ENCODE measurements around the gene MRPL58.
"Not testable (repeated sequence)": the region's sequence is repeated elsewhere in the genome, so short reads cannot be mapped to it uniquely, and the experiment has no call there.

Gene MRPL58

DNA sequence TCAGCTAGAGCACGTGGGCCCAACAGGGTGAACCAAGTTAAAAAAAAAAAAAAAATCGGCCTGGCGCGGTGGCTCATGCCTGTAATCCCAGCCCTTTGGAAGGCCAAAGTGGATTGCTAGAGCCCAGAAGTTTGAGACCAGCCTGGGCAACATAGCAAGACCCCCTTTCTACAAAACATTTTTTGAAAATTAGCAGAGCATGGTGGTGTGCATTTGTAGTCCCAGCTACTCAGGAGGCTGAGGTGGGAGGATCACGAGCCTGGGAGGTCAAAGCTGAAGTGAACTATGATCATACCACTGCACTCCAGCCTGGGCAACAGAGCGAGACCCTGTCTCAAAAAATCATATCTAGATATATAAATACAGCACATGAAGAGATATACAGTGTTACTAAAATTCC, 6.4 kb upstream of the MRPL58 start:
- not testable (repeated sequence) for H3K4ac ChIP-seq (ENCODE audit: low read depth in 1 of 2, low read length in 2 of 2); H3K4me3 ChIP-seq (ENCODE audit: insufficient read depth in 1 of 2, low read depth in 1 of 2, low read length in 2 of 2); H2BK12ac ChIP-seq (ENCODE audit: low read length in 2 of 2); H2BK120ac ChIP-seq (ENCODE audit: low read depth, low read length); H3K4me1 ChIP-seq (ENCODE audit: control insufficient read depth, insufficient read depth, low read depth, low read length); H4K8ac ChIP-seq (ENCODE audit: low read length); H4K91ac ChIP-seq (ENCODE audit: low read length); H3K9ac ChIP-seq (ENCODE audit: low read length); H2BK5ac ChIP-seq (ENCODE audit: low read depth, low read length, poor library complexity, severe bottlenecking); H3K4me2 ChIP-seq (ENCODE audit: low read length, poor library complexity, severe bottlenecking); H3K9me3 ChIP-seq (ENCODE audit: control insufficient read depth, low read length); H3K27ac ChIP-seq (ENCODE audit: low read length, poor library complexity, severe bottlenecking); H3K14ac ChIP-seq (ENCODE audit: low read length in 2 of 2); H2BK15ac ChIP-seq (ENCODE audit: low read depth, poor library complexity, severe bottlenecking); H2AK5ac ChIP-seq (ENCODE audit: low read length, severe bottlenecking); H3K79me1 ChIP-seq (replicated peaks; ENCODE audit: low read length, poor library complexity, severe bottlenecking); H2AFZ ChIP-seq (ENCODE audit: low read depth, low read length); H3K18ac ChIP-seq (ENCODE audit: low read depth in 1 of 2, low read length in 2 of 2); H3K23ac ChIP-seq (ENCODE audit: low read length in 2 of 2); DNase-seq; H3K27me3 ChIP-seq (ENCODE audit: control insufficient read depth in 1 of 2, insufficient read depth in 1 of 2, low read length in 2 of 2)
- H3K36me3 ChIP-seq (ENCODE audit: control insufficient read depth in 1 of 2, insufficient read depth in 2 of 2, low read depth in 1 of 2, low read length in 2 of 2) = peaks cover 46 to 50% of the 10 kb centered on the region in 2 experiments
- 90% methylated on average over 1 of the region's 6 CpGs for WGBS

GRCh38 chr17:75006653-75007052, 5.8 kb upstream of the MRPL58 start:
- peaks cover 3% of the 10 kb centered on the region for H3K4me1 ChIP-seq (ENCODE audit: control insufficient read depth, insufficient read depth, low read depth, low read length)
- H2AFZ ChIP-seq (ENCODE audit: low read depth, low read length) = no peak overlapping the region
- H4K91ac ChIP-seq (ENCODE audit: low read length) = no peak overlapping the region
- 94% methylated on average over 5 of the region's 5 CpGs for WGBS
- H3K4ac ChIP-seq (ENCODE audit: low read depth in 1 of 2, low read length in 2 of 2) = no peak overlapping the region
- H3K23ac ChIP-seq (ENCODE audit: low read length in 2 of 2) = no peak overlapping the region
- peaks cover 5% of the 10 kb centered on the region for H3K79me1 ChIP-seq (replicated peaks; ENCODE audit: low read length, poor library complexity, severe bottlenecking)
- no peak overlapping the region for H2BK120ac ChIP-seq (ENCODE audit: low read depth, low read length)
- H3K4me3 ChIP-seq (ENCODE audit: insufficient read depth in 1 of 2, low read depth in 1 of 2, low read length in 2 of 2) = no peak overlapping the region
- no peak overlapping the region for H3K9ac ChIP-seq (ENCODE audit: low read length)
- no peak overlapping the region for H3K14ac ChIP-seq (ENCODE audit: low read length in 2 of 2)
- H3K4me2 ChIP-seq (ENCODE audit: low read length, poor library complexity, severe bottlenecking) = no peak overlapping the region
- no peak overlapping the region for H2BK15ac ChIP-seq (ENCODE audit: low read depth, poor library complexity, severe bottlenecking)
- H3K18ac ChIP-seq (ENCODE audit: low read depth in 1 of 2, low read length in 2 of 2) = no peak overlapping the region
- H2BK12ac ChIP-seq (ENCODE audit: low read length in 2 of 2) = no peak overlapping the region
- no peak overlapping the region for H2BK5ac ChIP-seq (ENCODE audit: low read depth, low read length, poor library complexity, severe bottlenecking)
- H3K36me3 ChIP-seq (ENCODE audit: control insufficient read depth in 1 of 2, insufficient read depth in 2 of 2, low read depth in 1 of 2, low read length in 2 of 2) = peaks cover 40 to 44% of the 10 kb centered on the region in 2 experiments
- H4K8ac ChIP-seq (ENCODE audit: low read length) = no peak overlapping the region
- no peak for DNase-seq
- H3K27ac ChIP-seq (ENCODE audit: low read length, poor library complexity, severe bottlenecking) = no peak overlapping the region
- no peak overlapping the region for H2AK5ac ChIP-seq (ENCODE audit: low read length, severe bottlenecking)
- no peaks in the 10 kb centered on the region for H3K27me3 ChIP-seq (ENCODE audit: control insufficient read depth in 1 of 2, insufficient read depth in 1 of 2, low read length in 2 of 2)
- no peaks in the 10 kb centered on the region for H3K9me3 ChIP-seq (ENCODE audit: control insufficient read depth, low read length)

DNA sequence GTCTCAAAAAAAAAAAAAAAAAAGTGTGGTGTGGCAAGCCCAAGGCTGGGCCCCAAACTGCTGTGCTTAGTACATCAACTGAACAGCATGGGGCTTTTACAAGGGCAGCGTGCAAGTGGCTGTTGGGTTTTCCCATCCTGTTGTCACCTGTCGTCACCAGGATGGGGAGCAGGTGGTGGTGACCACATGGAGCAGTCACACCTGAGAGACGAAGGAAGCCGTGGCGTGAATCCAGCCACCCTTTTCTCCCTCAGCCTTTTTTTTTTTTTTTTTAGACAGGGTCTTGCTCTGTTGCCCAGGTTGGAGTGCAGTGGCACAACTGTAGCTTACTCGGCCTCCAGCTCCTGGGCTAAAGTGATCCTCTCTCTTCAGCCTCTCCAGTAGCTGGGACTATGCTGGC, 4.1 kb upstream of the MRPL58 start:
- H3K4me2 ChIP-seq (ENCODE audit: low read length, poor library complexity, severe bottlenecking) = no peak overlapping the region
- H3K9me3 ChIP-seq (ENCODE audit: control insufficient read depth, low read length) = no peaks in the 10 kb centered on the region
- H3K27ac ChIP-seq (ENCODE audit: low read length, poor library complexity, severe bottlenecking) = no peak overlapping the region
- no peak overlapping the region for H2AK5ac ChIP-seq (ENCODE audit: low read length, severe bottlenecking)
- WGBS = 94% methylated on average over 6 of the region's 6 CpGs
- H3K4ac ChIP-seq (ENCODE audit: low read depth in 1 of 2, low read length in 2 of 2) = no peak overlapping the region
- peaks cover 8% of the 10 kb centered on the region for H3K4me1 ChIP-seq (ENCODE audit: control insufficient read depth, insufficient read depth, low read depth, low read length)
- H2BK12ac ChIP-seq (ENCODE audit: low read length in 2 of 2) = no peak overlapping the region
- H3K9ac ChIP-seq (ENCODE audit: low read length) = no peak overlapping the region
- H3K27me3 ChIP-seq (ENCODE audit: control insufficient read depth in 1 of 2, insufficient read depth in 1 of 2, low read length in 2 of 2) = no peaks in the 10 kb centered on the region
- H3K23ac ChIP-seq (ENCODE audit: low read length in 2 of 2) = no peak overlapping the region
- no peak overlapping the region for H2AFZ ChIP-seq (ENCODE audit: low read depth, low read length)
- H4K8ac ChIP-seq (ENCODE audit: low read length) = no peak overlapping the region
- H3K14ac ChIP-seq (ENCODE audit: low read length in 2 of 2) = no peak overlapping the region
- peaks cover 6% of the 10 kb centered on the region for H3K79me1 ChIP-seq (replicated peaks; ENCODE audit: low read length, poor library complexity, severe bottlenecking)
- H2BK120ac ChIP-seq (ENCODE audit: low read depth, low read length) = no peak overlapping the region
- no peak overlapping the region for H3K4me3 ChIP-seq (ENCODE audit: insufficient read depth in 1 of 2, low read depth in 1 of 2, low read length in 2 of 2)
- H2BK15ac ChIP-seq (ENCODE audit: low read depth, poor library complexity, severe bottlenecking) = no peak overlapping the region
- no peak overlapping the region for H3K18ac ChIP-seq (ENCODE audit: low read depth in 1 of 2, low read length in 2 of 2)
- H4K91ac ChIP-seq (ENCODE audit: low read length) = no peak overlapping the region
- H3K36me3 ChIP-seq (ENCODE audit: control insufficient read depth in 1 of 2, insufficient read depth in 2 of 2, low read depth in 1 of 2, low read length in 2 of 2) = peaks cover 25 to 28% of the 10 kb centered on the region in 2 experiments
- DNase-seq = no peak
- no peak overlapping the region for H2BK5ac ChIP-seq (ENCODE audit: low read depth, low read length, poor library complexity, severe bottlenecking)

DNA sequence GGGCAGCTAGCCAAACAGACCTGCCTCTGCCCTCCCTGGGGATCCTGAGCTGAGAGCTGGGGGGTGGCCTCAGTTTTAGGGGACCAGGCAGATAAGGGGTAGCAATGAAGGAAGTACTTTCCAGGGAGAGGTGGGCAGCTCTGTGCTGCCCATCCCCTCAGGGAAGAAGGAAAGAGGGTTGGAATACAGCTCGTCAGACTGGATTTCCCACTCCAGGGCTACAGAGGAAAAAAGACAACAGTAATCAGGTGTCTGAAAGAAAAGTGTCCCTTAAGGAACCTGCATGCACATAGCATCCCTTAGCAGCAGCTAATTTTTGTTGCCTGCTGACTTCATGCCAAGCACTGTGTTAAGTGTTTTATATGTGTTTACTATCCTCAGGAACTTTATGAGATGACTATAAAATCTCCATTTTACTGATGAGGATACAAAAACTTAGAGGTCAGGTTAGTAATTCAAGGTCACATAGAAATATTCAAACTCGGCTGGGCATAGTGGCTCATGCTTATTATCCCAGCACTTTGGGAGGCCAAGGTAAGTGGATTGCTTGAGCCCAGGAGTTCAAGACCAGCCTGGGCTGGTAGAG, 3.2 kb upstream of the MRPL58 start:
- Histone ChIP-seq H2BK120ac (ENCODE audit: low read depth, low read length) (no peak overlapping the region), H4K91ac (ENCODE audit: low read length) (no peak overlapping the region), H3K23ac (ENCODE audit: low read length in 2 of 2) (no peak overlapping the region), H3K18ac (ENCODE audit: low read depth in 1 of 2, low read length in 2 of 2) (no peak overlapping the region), H2BK5ac (ENCODE audit: low read depth, low read length, poor library complexity, severe bottlenecking) (no peak overlapping the region), H2AK5ac (ENCODE audit: low read length, severe bottlenecking) (no peak overlapping the region), H3K9me3 (ENCODE audit: control insufficient read depth, low read length) (no peaks in the 10 kb centered on the region), H3K79me1 (replicated peaks; ENCODE audit: low read length, poor library complexity, severe bottlenecking) (peaks cover 8% of the 10 kb centered on the region), H3K4me3 (ENCODE audit: insufficient read depth in 1 of 2, low read depth in 1 of 2, low read length in 2 of 2) (no peak overlapping the region), H3K27me3 (ENCODE audit: control insufficient read depth in 1 of 2, insufficient read depth in 1 of 2, low read length in 2 of 2) (no peaks in the 10 kb centered on the region), H3K14ac (ENCODE audit: low read length in 2 of 2) (no peak overlapping the region), H3K4me1 (ENCODE audit: control insufficient read depth, insufficient read depth, low read depth, low read length) (peaks cover 10% of the 10 kb centered on the region), H4K8ac (ENCODE audit: low read length) (no peak overlapping the region), H2BK15ac (ENCODE audit: low read depth, poor library complexity, severe bottlenecking) (no peak overlapping the region), H3K4me2 (ENCODE audit: low read length, poor library complexity, severe bottlenecking) (no peak overlapping the region), H2AFZ (ENCODE audit: low read depth, low read length) (no peak overlapping the region), H2BK12ac (ENCODE audit: low read length in 2 of 2) (no peak overlapping the region), H3K27ac (ENCODE audit: low read length, poor library complexity, severe bottlenecking) (no peak overlapping the region), H3K9ac (ENCODE audit: low read length) (no peak overlapping the region), H3K36me3 (ENCODE audit: control insufficient read depth in 1 of 2, insufficient read depth in 2 of 2, low read depth in 1 of 2, low read length in 2 of 2) (peaks cover 17 to 19% of the 10 kb centered on the region in 2 experiments), H3K4ac (ENCODE audit: low read depth in 1 of 2, low read length in 2 of 2) (no peak overlapping the region)
- DNase-seq = no peak
- WGBS = 100% methylated on average over 2 of the region's 2 CpGs
